HG02884 (cell line): Measurements from ENCODE around the gene COQ6.
"Not testable (repeated sequence)": the region's sequence is repeated elsewhere in the genome, so short reads cannot be mapped to it uniquely, and the experiment has no call there.

Experiments used
- ATAC-seq: cut with Tn5 transposase; IDR thresholded peaks from one replicate; pipeline ENCODE4 v1.9.1; 2021; ENCODE audit warnings: mild to moderate bottlenecking, moderate library complexity; ENCODE audit not compliant: unreplicated experiment

The COQ6 gene

GRCh38 chr14:73949752-73950734 is at the start of gene COQ6, which contains the start of gene FAM161B:
Gene COQ6, plus strand, starts transcription at chr14:73950302. Its CDS starts 31 bp downstream, at chr14:73950333.
Gene FAM161B, minus strand, starts transcription at chr14:73950094. Its CDS starts 68 bp downstream, at chr14:73950026.
- ATAC-seq, result peak; percentile 89

- ATAC-seq, result no peak
Observed at GRCh38 chr14:73903028-73903427, 47.1 kb upstream of the COQ6 start.

- no peak for ATAC-seq
Observed at GRCh38 chr14:73909681-73910080, 40.4 kb upstream of the COQ6 start.

- no peak for ATAC-seq
Observed at GRCh38 chr14:73913256-73913655, 36.8 kb upstream of the COQ6 start.

- ATAC-seq, result no peak
Observed at GRCh38 chr14:73916324-73916723, 33.8 kb upstream of the COQ6 start.

GRCh38 chr14:73919457-73919856 is 30.6 kb upstream of the COQ6 start:
- ATAC-seq, result not testable (repeated sequence)

GRCh38 chr14:73924337-73924736 is 25.8 kb upstream of the COQ6 start:
- ATAC-seq, result no peak

GRCh38 chr14:73935666-73936065 is 14.4 kb upstream of the COQ6 start:
- ATAC-seq, result no peak

- ATAC-seq, result no peak
Observed at GRCh38 chr14:73936548-73936947, 13.6 kb upstream of the COQ6 start.

- ATAC-seq, result no peak
Observed at GRCh38 chr14:73937012-73937411, 13.1 kb upstream of the COQ6 start.

GRCh38 chr14:73942180-73942579 is 7.9 kb upstream of the COQ6 start:
- no peak for ATAC-seq

- no peak for ATAC-seq
Observed at GRCh38 chr14:73943083-73943482, 7.0 kb upstream of the COQ6 start.

GRCh38 chr14:73944432-73945158 is 5.5 kb upstream of the COQ6 start:
- ATAC-seq, result no peak

GRCh38 chr14:73945159-73945670 is 4.9 kb upstream of the COQ6 start:
- ATAC-seq, result no peak

GRCh38 chr14:73953731-73954130 is 3.6 kb downstream of the COQ6 start:
- no peak for ATAC-seq

- no peak for ATAC-seq
Observed at GRCh38 chr14:73955674-73956073, 5.6 kb downstream of the COQ6 start.

- no peak for ATAC-seq
Observed at GRCh38 chr14:73958591-73958990, 8.5 kb downstream of the COQ6 start.

- ATAC-seq, result no peak
Observed at GRCh38 chr14:73961192-73961591, 11.1 kb downstream of the COQ6 start.

- no peak for ATAC-seq
Observed at GRCh38 chr14:73965216-73965615, 15.1 kb downstream of the COQ6 start.

- no peak for ATAC-seq
Observed at GRCh38 chr14:73968885-73969284, 18.8 kb downstream of the COQ6 start.

GRCh38 chr14:73973497-73973896 is 23.4 kb downstream of the COQ6 start:
- no peak for ATAC-seq

- no peak for ATAC-seq
Observed at GRCh38 chr14:73976125-73976524, 26.0 kb downstream of the COQ6 start.
